ENCODE measurements around the gene RNF11.

The RNF11 gene

GRCh38 chr1:51263147-51263877, 27.2 kb downstream of the RNF11 start:
- H3K9me3 Mint-ChIP-seq = no peaks in the 10 kb centered on the region
- DNase-seq = no peak
- no peak overlapping the region for H3K27ac Mint-ChIP-seq
- H3K4me3 Mint-ChIP-seq = no peak overlapping the region
- peaks cover 2% of the 10 kb centered on the region for H3K36me3 Mint-ChIP-seq
- H3K4me1 Mint-ChIP-seq = peaks cover 24% of the 10 kb centered on the region
- CTCF ChIA-PET = interaction anchor here (1.4 kb wide), 1 partner anchor 71 kb away, joined by 3 read pairs; no protein-coding TSS in a partner anchor
- H3K27me3 Mint-ChIP-seq = no peaks in the 10 kb centered on the region

- no peaks in the 10 kb centered on the region for H3K9me3 Mint-ChIP-seq
- no peak overlapping the region for H3K27ac Mint-ChIP-seq
- H3K4me1 Mint-ChIP-seq = peaks cover 30% of the 10 kb centered on the region
- CTCF ChIA-PET = no interaction called here
- no peak for DNase-seq
- H3K4me3 Mint-ChIP-seq = no peak overlapping the region
- H3K27me3 Mint-ChIP-seq = no peaks in the 10 kb centered on the region
- peaks cover 5% of the 10 kb centered on the region for H3K36me3 Mint-ChIP-seq
Observed at GRCh38 chr1:51264451-51264850, 28.4 kb downstream of the RNF11 start.

- Mint-ChIP-seq H3K27ac (no peak overlapping the region), H3K36me3 (peaks cover 11% of the 10 kb centered on the region), H3K27me3 (no peaks in the 10 kb centered on the region), H3K4me1 (peaks cover 30% of the 10 kb centered on the region), H3K4me3 (no peak overlapping the region), H3K9me3 (no peaks in the 10 kb centered on the region)
- no peak for DNase-seq
- CTCF ChIA-PET = no interaction called here
Observed at GRCh38 chr1:51265618-51266017, 29.5 kb downstream of the RNF11 start.

- no peak for DNase-seq
- Mint-ChIP-seq H3K36me3 (peaks cover 16% of the 10 kb centered on the region), H3K9me3 (no peaks in the 10 kb centered on the region), H3K4me1 (peaks cover 27% of the 10 kb centered on the region), H3K27ac (no peak overlapping the region), H3K27me3 (no peaks in the 10 kb centered on the region), H3K4me3 (no peak overlapping the region)
- CTCF ChIA-PET = no interaction called here
Observed at GRCh38 chr1:51266181-51266580, 30.1 kb downstream of the RNF11 start.

GRCh38 chr1:51266791-51267190, 30.7 kb downstream of the RNF11 start:
- Mint-ChIP-seq H3K36me3 (peaks cover 20% of the 10 kb centered on the region), H3K4me3 (no peak overlapping the region), H3K9me3 (no peaks in the 10 kb centered on the region), H3K27ac (peak overlapping the region; percentile 45), H3K27me3 (no peaks in the 10 kb centered on the region), H3K4me1 (peaks cover 25% of the 10 kb centered on the region)
- CTCF ChIA-PET = interaction anchor here (1.1 kb wide), 1 partner anchor 29 kb away, joined by 3 read pairs; no protein-coding TSS in a partner anchor
- no peak for DNase-seq

- H3K9me3 Mint-ChIP-seq = no peaks in the 10 kb centered on the region
- no peak for DNase-seq
- no peak overlapping the region for H3K4me3 Mint-ChIP-seq
- no peaks in the 10 kb centered on the region for H3K27me3 Mint-ChIP-seq
- H3K36me3 Mint-ChIP-seq = peaks cover 24% of the 10 kb centered on the region
- peaks cover 26% of the 10 kb centered on the region for H3K4me1 Mint-ChIP-seq
- CTCF ChIA-PET = interaction anchor here (0.9 to 1.5 kb wide), 2 partner anchors 28 to 30 kb away, joined by 5 to 6 read pairs; no protein-coding TSS in a partner anchor
- H3K27ac Mint-ChIP-seq = peak overlapping the region; percentile 37
Observed at GRCh38 chr1:51268634-51269033, 32.6 kb downstream of the RNF11 start.

- no peaks in the 10 kb centered on the region for H3K9me3 Mint-ChIP-seq
- no peak for DNase-seq
- H3K4me3 Mint-ChIP-seq = no peak overlapping the region
- H3K4me1 Mint-ChIP-seq = peaks cover 24% of the 10 kb centered on the region
- CTCF ChIA-PET = interaction anchor here (0.9 kb wide), 1 partner anchor 25 kb away, joined by 4 read pairs; no protein-coding TSS in a partner anchor
- H3K27ac Mint-ChIP-seq = no peak overlapping the region
- no peaks in the 10 kb centered on the region for H3K27me3 Mint-ChIP-seq
- H3K36me3 Mint-ChIP-seq = peaks cover 24% of the 10 kb centered on the region
Observed at GRCh38 chr1:51270751-51271150, 34.7 kb downstream of the RNF11 start.

- CTCF ChIA-PET = interaction anchor here (1.3 kb wide), 1 partner anchor 24 kb away, joined by 3 read pairs; no protein-coding TSS in a partner anchor
- Mint-ChIP-seq H3K9me3 (no peaks in the 10 kb centered on the region), H3K36me3 (peaks cover 26% of the 10 kb centered on the region), H3K27me3 (no peaks in the 10 kb centered on the region), H3K27ac (no peak overlapping the region), H3K4me1 (peaks cover 11% of the 10 kb centered on the region), H3K4me3 (no peak overlapping the region)
- DNase-seq = no peak
Observed at GRCh38 chr1:51272916-51273315, 36.8 kb downstream of the RNF11 start.

- H3K9me3 Mint-ChIP-seq = no peaks in the 10 kb centered on the region
Observed at GRCh38 chr1:51274676-51275075, 38.6 kb downstream of the RNF11 start.

GRCh38 chr1:51276286-51276685, 40.2 kb downstream of the RNF11 start:
- H3K9me3 Mint-ChIP-seq = no peaks in the 10 kb centered on the region
- peaks cover 2% of the 10 kb centered on the region for H3K4me1 Mint-ChIP-seq
- CTCF ChIA-PET = no interaction called here

More at GRCh38 chr1:51274676-51275075, 38.6 kb downstream of the RNF11 start:
- DNase-seq = no peak
- Mint-ChIP-seq H3K27ac (no peak overlapping the region), H3K27me3 (no peaks in the 10 kb centered on the region), H3K4me3 (no peak overlapping the region), H3K4me1 (peaks cover 2% of the 10 kb centered on the region), H3K36me3 (peaks cover 23% of the 10 kb centered on the region)
- CTCF ChIA-PET = no interaction called here

GRCh38 chr1:51280321-51280978, 44.4 kb downstream of the RNF11 start:
- no peak for DNase-seq
- Mint-ChIP-seq H3K36me3 (peaks cover 4% of the 10 kb centered on the region), H3K9me3 (no peaks in the 10 kb centered on the region), H3K27ac (peak overlapping the region; percentile 17), H3K4me1 (peaks cover 2% of the 10 kb centered on the region), H3K27me3 (no peaks in the 10 kb centered on the region), H3K4me3 (no peak overlapping the region)
- CTCF ChIA-PET = interaction anchor here (0.9 to 2.8 kb wide), 2 partner anchors 16 to 407 kb away, joined by 3 to 8 read pairs; no protein-coding TSS in a partner anchor

More at GRCh38 chr1:51276286-51276685, 40.2 kb downstream of the RNF11 start:
- Mint-ChIP-seq H3K4me3 (no peak overlapping the region), H3K36me3 (peaks cover 10% of the 10 kb centered on the region), H3K27ac (no peak overlapping the region), H3K27me3 (no peaks in the 10 kb centered on the region)
- no peak for DNase-seq

- Mint-ChIP-seq H3K4me1 (peaks cover 2% of the 10 kb centered on the region), H3K9me3 (no peaks in the 10 kb centered on the region), H3K27ac (no peak overlapping the region), H3K36me3 (peaks cover 4% of the 10 kb centered on the region), H3K27me3 (no peaks in the 10 kb centered on the region), H3K4me3 (no peak overlapping the region)
- CTCF ChIA-PET = no interaction called here
- no peak for DNase-seq
Observed at GRCh38 chr1:51281807-51282206, 45.7 kb downstream of the RNF11 start.

- no peak for DNase-seq
- Mint-ChIP-seq H3K27me3 (no peaks in the 10 kb centered on the region), H3K27ac (no peak overlapping the region), H3K4me3 (no peak overlapping the region), H3K4me1 (peaks cover 2% of the 10 kb centered on the region), H3K9me3 (no peaks in the 10 kb centered on the region), H3K36me3 (peaks cover 2% of the 10 kb centered on the region)
- CTCF ChIA-PET = interaction anchor here (1.1 kb wide), 1 partner anchor 15 kb away, joined by 3 read pairs; no protein-coding TSS in a partner anchor
Observed at GRCh38 chr1:51282605-51283004, 46.5 kb downstream of the RNF11 start.

- CTCF ChIA-PET = interaction anchor here (1.0 kb wide), 1 partner anchor 12 kb away, joined by 3 read pairs; no protein-coding TSS in a partner anchor
- DNase-seq = no peak
- H3K4me1 Mint-ChIP-seq = peaks cover 2% of the 10 kb centered on the region
- H3K27ac Mint-ChIP-seq = no peak overlapping the region
- no peaks in the 10 kb centered on the region for H3K9me3 Mint-ChIP-seq
- H3K27me3 Mint-ChIP-seq = peaks cover 5% of the 10 kb centered on the region
- H3K36me3 Mint-ChIP-seq = no peaks in the 10 kb centered on the region
- no peak overlapping the region for H3K4me3 Mint-ChIP-seq
Observed at GRCh38 chr1:51283979-51284378, 47.9 kb downstream of the RNF11 start.

Data from activated naive CD4-positive, alpha-beta T cell treated with anti-CD3 and anti-CD28 coated beads, Interleukin-2, amount 10 ng/mL, durations not matched to agents 7 days and 5 days (primary cell).